ENCODE results near the gene CCDC34.

GRCh38 chr11:27353593-27354358, 9.2 kb downstream of the CCDC34 start:
- TF ChIP-seq POLR2A (IDR thresholded peaks at IDR 0.05; ENCODE audit: low read length) (no peak), GATA1 (IDR thresholded peaks at IDR 0.05; ENCODE audit: low read depth, low read length) (no peak)

All from erythroblast (primary cell).